Measurements from ENCODE around the gene FAT2. TPM values are rescaled to one million over a fixed set of nuclear protein-coding genes. Genes with fewer than 3 reads are reported as not detected.

Gene FAT2
- total and polyA plus RNA-seq, 2 experiments from 2014 or later, result 0.06 to 0.59 TPM

GRCh38 chr5:151549713-151550112, 41.4 kb downstream of the FAT2 start:
- Histone ChIP-seq H2AFZ (no peak overlapping the region), H3K27ac (ENCODE audit: low read depth) (no peak overlapping the region), H3K9me2 (ENCODE audit: insufficient read depth) (no peaks in the 10 kb centered on the region), H3K79me2 (replicated peaks; ENCODE audit: insufficient read depth) (no peaks in the 10 kb centered on the region), H3K36me3 (ENCODE audit: insufficient read depth) (no peaks in the 10 kb centered on the region), H3F3A (replicated peaks; ENCODE audit: low read depth) (no peaks in the 10 kb centered on the region), H4K20me1 (replicated peaks; ENCODE audit: insufficient read depth) (no peaks in the 10 kb centered on the region), H3K4me3 (no peak overlapping the region), H3K4me1 (ENCODE audit: insufficient read depth) (no peaks in the 10 kb centered on the region), H3K27me3 (ENCODE audit: insufficient read depth) (no peaks in the 10 kb centered on the region), H3K4me2 (no peak overlapping the region)
- no peak overlapping the region for H3K4me3 Mint-ChIP-seq
- no peak for ATAC-seq
- H3K4me1 Mint-ChIP-seq, result peaks cover 5% of the 10 kb centered on the region; the same call in 2 of the 3 replicates
- H3K27ac Mint-ChIP-seq, result no peak overlapping the region
- no peaks in the 10 kb centered on the region; the same call in 2 of the 3 replicates for H3K9me3 Mint-ChIP-seq
- H3K36me3 Mint-ChIP-seq (ENCODE audit: low read depth), result no peaks in the 10 kb centered on the region
- TF ChIP-seq EZH2phosphoT487 (IDR thresholded peaks at IDR 0.05; ENCODE audit: unreplicated experiment), result no peak
- TF ChIP-seq POLR2AphosphoS5 (IDR thresholded peaks at IDR 0.05; ENCODE audit: low read depth), result no peak
- no peak for TF ChIP-seq NANOG (IDR thresholded peaks at IDR 0.05; ENCODE audit: borderline replicate concordance)
- no peak for TF ChIP-seq EZH2 (IDR thresholded peaks at IDR 0.05; ENCODE audit: low read depth, unreplicated experiment)
- TF ChIP-seq CTCF (conservative IDR thresholded peaks at IDR 0.05; ENCODE audit: low read depth in 2 of 2), result no peak
- TF ChIP-seq STAT1 (IDR thresholded peaks at IDR 0.05; ENCODE audit: unreplicated experiment), result no peak
- no peak for DNase-seq (ENCODE audit: low spot score)
- peaks cover 7% of the 10 kb centered on the region for H3K27me3 Mint-ChIP-seq (ENCODE audit: insufficient read depth, low read depth, poor library complexity)

GRCh38 chr5:151547364-151547763, 43.8 kb downstream of the FAT2 start:
- Mint-ChIP-seq H3K4me3 (no peak overlapping the region), H3K36me3 (ENCODE audit: low read depth) (no peaks in the 10 kb centered on the region), H3K27me3 (ENCODE audit: insufficient read depth, low read depth, poor library complexity) (peaks cover 3% of the 10 kb centered on the region), H3K9me3 (no peaks in the 10 kb centered on the region; the same call in 2 of the 3 replicates), H3K27ac (no peak overlapping the region), H3K4me1 (peaks cover 5% of the 10 kb centered on the region; the same call in 2 of the 3 replicates)
- Histone ChIP-seq H3K4me2 (no peak overlapping the region), H3K4me3 (no peak overlapping the region), H3K27me3 (ENCODE audit: insufficient read depth) (no peaks in the 10 kb centered on the region), H3K4me1 (ENCODE audit: insufficient read depth) (no peaks in the 10 kb centered on the region), H3K79me2 (replicated peaks; ENCODE audit: insufficient read depth) (no peaks in the 10 kb centered on the region), H3F3A (replicated peaks; ENCODE audit: low read depth) (no peaks in the 10 kb centered on the region), H4K20me1 (replicated peaks; ENCODE audit: insufficient read depth) (no peaks in the 10 kb centered on the region), H3K9me2 (ENCODE audit: insufficient read depth) (no peaks in the 10 kb centered on the region; the same call in 1 of the 2 replicates), H3K27ac (ENCODE audit: low read depth) (no peak overlapping the region), H3K36me3 (ENCODE audit: insufficient read depth) (no peaks in the 10 kb centered on the region), H2AFZ (no peak overlapping the region)
- ATAC-seq (no peak), DNase-seq (ENCODE audit: low spot score) (no peak)
- TF ChIP-seq EZH2phosphoT487 (IDR thresholded peaks at IDR 0.05; ENCODE audit: unreplicated experiment) (no peak), POLR2AphosphoS5 (IDR thresholded peaks at IDR 0.05; ENCODE audit: low read depth) (no peak), CREB1 (CRISPR knock-in tag; IDR thresholded peaks at IDR 0.05; ENCODE audit: low read depth) (no peak), REST (IDR thresholded peaks at IDR 0.05; ENCODE audit: unreplicated experiment) (no peak), EZH2 (IDR thresholded peaks at IDR 0.05; ENCODE audit: low read depth, unreplicated experiment) (no peak), STAT1 (IDR thresholded peaks at IDR 0.05; ENCODE audit: unreplicated experiment) (no peak), JUNB (IDR thresholded peaks at IDR 0.05; ENCODE audit: unreplicated experiment) (no peak), ZNF462 (CRISPR knock-in tag; IDR thresholded peaks at IDR 0.05) (no peak), ZNF114 (CRISPR knock-in tag; IDR thresholded peaks at IDR 0.05) (no peak)
